Tibial nerve (tissue), 4 donors: ENCODE measurements around the gene PCK2.

Experiments
- CTCF ChIP-seq, 5 experiments: fragments of 200-600 bp in 3 of 5; fragments of 450-650 bp in 2 of 5; sonication (generic) in 3 of 5; IDR thresholded peaks; one replicate each; pipeline ENCODE4 v1.5.1; 2016 to 2019; ENCODE audit warnings: antibody characterized with exemption in 5 of 5, mild to moderate bottlenecking in 3 of 5, moderate library complexity in 2 of 5
- EP300 ChIP-seq, 2 donors: sonication (generic); formaldehyde crosslinking; IDR thresholded peaks; one replicate each; pipeline ENCODE4 v1.6.1; 2017; ENCODE audit warnings: antibody characterized with exemption in 2 of 2, mild to moderate bottlenecking in 1 of 2
- POLR2A ChIP-seq, 2 donors: fragments of 450-650 bp; IDR thresholded peaks; one replicate each; pipeline ENCODE4 v1.6.1; 2017; ENCODE audit warnings: antibody characterized with exemption in 2 of 2, mild to moderate bottlenecking in 2 of 2, moderate library complexity in 2 of 2

DNA sequence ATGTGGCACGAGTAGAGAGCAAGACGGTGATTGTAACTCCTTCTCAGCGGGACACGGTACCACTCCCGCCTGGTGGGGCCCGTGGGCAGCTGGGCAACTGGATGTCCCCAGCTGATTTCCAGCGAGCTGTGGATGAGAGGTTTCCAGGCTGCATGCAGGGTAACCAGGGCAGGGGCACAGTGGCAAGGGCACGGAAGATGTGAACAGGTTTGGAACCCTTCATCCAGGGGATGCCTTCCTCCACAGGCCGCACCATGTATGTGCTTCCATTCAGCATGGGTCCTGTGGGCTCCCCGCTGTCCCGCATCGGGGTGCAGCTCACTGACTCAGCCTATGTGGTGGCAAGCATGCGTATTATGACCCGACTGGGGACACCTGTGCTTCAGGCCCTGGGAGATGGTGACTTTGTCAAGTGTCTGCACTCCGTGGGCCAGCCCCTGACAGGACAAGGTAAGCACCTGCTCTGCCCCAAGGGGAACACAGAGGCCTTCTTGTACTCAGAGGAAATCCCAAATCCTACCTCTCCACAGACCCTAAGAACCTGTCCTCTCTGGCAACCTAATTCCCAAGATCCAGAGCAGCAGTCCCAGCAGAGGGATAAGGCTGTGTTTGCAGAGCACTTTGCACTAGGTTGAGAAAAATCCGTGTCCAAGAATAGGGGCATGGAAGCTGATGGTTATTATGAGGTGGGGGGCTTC, 4.3 kb downstream of the PCK2 start:
- no peak for TF ChIP-seq EP300 (IDR thresholded peaks at IDR 0.05)
- no peak for TF ChIP-seq CTCF (IDR thresholded peaks at IDR 0.05)
- no peak for TF ChIP-seq POLR2A (IDR thresholded peaks at IDR 0.05)
